ENCODE results near the gene CERS6.

CERS6 gene

DNA sequence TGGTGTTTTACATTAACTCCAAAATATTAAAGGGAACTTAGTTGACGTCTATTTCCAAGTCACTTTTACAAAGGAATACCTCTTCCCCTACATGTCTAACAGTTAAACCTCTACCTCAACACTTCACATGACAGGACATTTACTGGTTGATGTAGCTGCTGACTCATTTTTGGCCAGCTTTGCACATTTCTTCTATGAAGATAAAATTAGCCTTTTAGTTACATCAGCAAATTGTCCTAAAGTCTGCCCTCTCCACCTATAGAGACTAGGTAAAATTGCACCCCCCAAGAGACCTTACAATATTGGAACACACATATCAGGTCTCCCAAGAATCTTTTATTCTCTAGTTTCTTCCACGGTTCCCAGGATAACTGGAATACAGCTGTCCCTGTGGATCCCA, 10.1 kb upstream of the CERS6 start:
- DNase-seq: no peak

DNA sequence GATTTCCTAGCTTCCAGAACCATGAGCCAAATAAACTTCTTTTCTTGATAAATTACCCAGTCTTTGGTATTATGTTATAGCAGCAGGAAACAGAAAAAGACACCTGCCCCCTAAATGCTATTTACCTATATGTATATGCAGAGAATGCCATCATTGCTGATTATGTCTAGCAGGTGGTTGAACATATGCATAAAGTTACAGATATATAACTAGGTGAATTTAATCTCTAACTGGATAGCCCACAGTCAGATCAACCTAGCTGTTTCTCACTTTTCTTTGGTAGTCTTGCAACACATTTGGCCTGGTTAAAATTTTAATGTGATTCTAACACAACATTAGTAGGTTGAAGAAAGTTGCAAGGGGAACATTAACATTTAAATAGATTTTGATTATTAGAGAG, 7.1 kb upstream of the CERS6 start:
- no peak for DNase-seq

DNA sequence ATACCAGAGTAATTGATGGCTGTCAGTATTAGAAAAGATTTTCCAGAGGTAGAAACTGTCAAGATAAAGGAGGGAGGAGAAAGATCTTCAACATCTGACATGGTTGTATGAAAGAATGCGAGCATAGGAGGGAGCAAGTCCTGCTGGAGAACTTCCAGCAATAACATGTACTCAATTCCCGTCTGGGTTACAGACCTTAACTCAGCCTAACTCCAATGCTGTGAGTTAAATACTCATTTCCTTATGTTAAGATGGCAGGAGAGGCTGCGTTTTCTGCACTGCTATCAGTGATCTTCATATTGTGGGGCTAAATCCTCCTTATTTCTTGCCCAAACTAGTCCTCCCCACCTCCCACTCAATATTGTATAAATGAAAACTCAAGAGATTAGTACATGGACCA, 6.7 kb upstream of the CERS6 start:
- no peak for DNase-seq

DNA sequence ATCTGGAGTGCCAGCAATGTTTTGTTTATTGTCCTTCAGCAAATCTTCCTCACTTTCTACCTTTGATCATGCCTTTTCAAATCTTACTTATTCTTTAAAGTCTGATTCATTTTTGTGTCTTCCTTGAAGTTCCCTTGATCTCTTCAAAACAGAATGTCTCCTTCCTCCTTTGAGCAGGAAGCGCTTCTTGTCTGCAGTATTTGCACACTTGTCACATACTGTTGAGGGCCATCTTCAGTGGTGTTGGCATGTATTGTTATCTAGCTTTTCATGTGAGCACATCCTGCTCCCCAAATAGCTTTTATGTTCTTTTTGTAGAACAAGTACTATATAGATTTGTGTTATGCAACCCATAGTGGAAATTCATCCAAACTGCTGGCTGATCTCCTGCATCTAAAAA, 5.9 kb upstream of the CERS6 start:
- DNase-seq: no peak

DNA sequence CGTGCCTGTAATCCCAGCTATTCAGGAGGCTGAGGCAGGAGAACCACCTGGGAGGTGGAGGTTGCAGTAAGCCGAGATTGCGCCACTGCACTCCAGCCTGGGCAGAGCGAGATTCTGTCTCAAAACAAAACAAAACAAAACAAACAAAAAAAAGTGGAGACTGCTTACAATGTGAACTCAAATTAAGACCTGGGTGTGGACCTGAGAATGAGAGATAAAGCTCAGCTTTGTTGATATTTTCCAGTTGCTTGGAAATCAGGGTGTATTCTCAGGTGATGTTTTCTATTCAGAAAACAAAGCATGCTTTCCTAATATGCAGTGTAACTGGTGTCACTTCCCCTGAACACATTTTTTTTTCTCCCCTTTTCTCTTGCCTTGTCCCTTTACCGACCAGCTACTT, 5.3 kb upstream of the CERS6 start:
- no peak for DNase-seq

DNA sequence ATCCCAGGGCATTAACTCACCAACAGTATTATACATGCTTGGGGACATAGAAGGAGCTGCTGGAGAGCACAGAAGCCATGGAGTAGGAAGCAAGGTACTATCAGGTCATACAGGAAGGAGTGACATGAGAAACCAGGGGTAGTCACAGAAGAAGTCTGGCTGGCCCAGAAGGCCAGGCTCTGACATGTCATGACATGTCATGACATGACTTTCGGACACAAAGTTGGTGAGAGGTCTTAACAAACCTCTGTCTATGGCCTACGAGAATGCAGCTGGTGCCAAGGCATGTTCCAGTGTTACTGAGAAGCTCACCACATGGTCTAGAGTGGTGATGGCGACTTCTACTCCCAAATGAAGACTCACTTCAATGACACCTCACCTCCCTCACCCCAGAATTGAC, 3.3 kb upstream of the CERS6 start:
- no peak for DNase-seq

DNA sequence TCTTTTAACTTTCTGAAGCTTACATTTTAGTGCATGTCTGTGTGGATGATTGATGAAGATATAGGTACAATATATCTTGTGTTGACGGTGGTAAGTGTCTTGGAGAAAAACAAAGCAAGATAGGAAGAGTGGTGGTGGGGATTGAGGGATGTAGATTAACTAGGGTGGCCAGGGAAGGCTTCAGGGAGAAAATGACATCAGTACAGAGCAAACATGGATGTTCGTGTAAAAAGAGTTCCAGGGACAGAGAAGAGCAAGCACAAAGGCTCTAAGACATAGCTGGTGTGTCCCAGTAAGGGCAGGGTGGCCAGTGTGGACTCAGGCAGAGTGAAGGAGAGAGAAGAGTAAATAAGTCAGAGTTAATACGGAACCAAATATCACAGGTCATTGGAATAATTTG, 2.7 kb upstream of the CERS6 start:
- DNase-seq: no peak

DNA sequence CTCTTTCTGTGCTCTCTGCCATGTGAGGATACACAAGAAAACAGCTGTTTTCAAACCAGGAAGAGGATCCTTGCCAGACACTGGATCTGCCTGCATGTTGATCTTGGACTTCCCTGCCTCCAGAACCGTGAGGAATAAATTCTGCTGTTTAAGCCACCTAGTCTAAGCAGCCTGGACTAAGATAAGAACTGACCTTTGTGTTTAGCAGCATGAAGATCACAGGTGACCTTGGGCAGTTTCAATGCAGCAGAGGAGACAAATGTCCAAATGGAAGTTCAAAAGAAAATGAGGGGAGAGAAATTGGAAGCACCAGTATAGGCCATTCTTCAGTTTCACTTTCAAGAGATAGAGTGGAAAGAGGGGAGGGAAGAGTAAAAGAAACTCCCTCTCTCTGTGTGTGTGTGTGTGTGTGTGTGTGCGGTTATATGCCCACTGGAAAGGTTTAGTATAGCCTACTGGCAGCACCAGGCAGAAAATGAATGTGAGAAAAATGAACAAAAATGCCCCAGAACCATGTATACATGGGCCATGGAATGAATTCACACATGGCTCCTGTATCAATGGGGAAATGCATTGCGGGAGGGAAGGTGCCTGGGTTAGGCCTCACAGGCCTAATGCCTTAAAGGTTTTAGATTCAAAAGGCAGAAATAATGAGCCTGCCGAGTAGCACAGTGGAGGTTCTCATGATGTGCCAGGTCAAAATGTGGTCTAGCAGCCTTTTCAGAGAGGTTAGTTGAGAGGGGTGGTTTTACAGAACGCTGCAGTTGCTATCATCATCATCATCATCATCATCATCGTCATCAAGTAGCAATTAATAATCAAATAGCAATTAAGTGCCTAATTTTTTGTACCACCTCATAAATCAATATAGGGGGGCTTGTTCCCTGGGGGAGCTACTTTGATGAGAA, 1.1 kb upstream of the CERS6 start:
- DNase-seq: no peak

DNA sequence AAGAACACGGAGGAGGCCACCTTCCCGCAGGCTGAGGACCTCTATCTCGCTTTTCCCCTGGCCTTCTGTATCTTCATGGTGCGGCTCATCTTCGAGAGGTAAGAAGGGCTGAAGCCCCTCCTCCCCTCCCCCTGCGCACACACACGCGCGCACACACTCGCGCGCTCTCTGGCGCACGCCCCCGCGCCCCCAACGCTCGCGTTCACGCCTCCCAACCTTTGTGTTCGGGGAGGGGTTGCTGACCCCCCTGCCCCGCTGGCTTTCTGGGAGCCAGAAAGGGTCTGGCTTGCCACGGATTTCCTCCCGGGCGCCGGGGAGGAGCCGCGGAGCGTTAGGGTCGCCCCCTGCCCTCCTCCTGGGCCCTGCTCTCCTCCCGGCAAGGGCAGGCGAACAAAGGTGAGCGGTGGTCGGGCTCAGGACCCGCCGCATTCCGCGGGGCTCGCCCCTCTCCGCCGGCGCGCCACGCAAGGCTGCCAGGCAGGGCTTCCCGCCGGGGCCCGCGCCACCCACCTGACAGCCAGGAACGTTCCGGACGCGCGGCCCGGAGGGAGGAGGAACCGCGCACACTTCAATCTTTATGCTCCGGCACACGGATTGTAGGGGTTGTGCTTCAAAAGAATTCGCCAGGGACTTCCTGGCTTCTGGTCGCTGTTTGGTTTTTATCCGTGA, 583 bp downstream of the CERS6 start:
- DNase-seq: peak; percentile 21 to 26

DNA sequence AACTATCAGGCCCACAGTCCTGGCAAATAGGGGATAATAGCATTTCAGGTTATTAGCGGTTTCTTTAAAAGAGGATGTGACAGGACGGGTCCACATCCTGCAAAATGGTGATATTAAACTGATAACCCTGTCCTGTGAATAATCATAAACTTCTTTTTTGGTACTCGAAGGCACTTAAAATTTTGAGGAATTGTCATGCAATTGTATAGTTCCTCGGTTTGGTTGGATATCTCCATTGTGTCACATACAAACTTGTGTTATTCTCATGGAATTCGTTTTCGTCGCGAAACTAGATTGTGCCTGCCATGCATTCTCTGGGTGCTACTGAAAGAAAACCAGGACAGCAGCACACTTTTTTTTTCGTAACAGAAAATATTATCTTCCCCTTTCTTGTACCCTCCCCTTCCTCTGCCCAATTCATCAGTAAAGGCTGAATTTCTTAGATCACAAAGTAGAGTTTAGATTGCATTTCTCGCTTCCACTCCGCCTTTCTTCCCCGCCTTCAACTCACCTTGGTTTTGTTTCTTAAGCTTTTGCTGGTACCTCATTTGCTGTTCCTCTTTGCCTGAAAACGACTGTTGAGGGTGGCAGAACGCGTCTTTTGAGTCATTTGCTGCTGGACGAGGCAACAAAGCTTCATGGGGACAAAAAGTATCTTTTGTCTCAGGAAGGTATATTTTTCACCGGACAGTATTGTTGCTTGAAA, 1.3 kb downstream of the CERS6 start:
- DNase-seq: peak; percentile 57

DNA sequence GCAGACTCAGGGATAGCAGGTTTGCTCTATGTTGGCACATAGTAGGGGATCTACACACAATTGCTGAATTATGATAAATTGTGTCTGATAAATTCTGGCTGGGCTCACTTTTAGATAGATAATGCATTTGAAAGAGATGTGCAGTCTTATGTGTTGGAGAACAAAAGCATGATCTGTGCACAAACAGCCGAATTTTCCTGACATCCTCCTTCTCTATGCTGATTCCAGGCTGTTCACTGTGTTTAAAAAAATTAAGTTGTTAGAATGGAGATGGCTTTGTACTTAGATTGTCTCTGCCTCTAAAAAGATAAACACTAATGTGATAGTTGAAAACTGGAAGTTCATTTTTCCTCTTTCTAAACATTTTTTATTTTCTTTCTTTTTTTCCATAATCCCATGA, 2.1 kb downstream of the CERS6 start:
- no peak for DNase-seq

DNA sequence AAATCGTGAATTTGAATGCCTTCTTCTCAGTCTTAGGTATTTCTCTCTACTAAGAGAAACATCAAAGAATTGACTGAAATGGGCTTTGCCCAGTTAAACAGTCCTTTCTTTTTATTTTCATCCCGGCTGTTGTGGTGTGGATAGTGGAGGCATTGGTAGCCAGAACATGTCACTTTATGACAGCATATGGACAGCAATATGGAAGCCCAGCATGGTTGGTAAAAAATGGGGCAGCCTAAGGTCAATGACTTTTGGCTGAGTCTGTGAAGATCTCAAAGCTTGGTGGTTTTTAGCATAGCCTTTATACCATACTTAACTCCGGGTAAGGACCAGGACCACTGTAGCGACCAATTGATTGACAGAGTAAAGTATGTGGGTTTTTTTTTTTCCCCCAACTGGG, 3.2 kb downstream of the CERS6 start:
- DNase-seq: no peak

DNA sequence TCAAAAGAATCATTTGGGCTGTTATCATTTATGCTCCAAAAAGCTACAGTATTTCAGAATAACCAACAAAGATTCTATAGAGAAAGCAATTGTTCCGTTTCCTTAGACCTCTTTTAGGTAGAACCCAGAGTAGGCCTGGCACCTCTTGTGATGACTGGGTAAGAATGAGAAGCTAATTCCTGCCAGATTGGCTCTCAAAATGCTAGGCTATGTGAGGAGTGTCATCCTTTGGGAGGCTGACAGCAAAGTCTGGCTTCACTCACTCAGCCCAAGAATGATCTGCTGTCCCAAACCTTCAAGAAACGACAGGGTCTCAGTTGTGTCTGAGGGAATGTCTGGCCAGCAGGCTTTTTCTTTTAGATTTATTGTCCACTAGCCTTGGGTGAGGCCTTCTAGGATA, 4.5 kb downstream of the CERS6 start:
- no peak for DNase-seq

DNA sequence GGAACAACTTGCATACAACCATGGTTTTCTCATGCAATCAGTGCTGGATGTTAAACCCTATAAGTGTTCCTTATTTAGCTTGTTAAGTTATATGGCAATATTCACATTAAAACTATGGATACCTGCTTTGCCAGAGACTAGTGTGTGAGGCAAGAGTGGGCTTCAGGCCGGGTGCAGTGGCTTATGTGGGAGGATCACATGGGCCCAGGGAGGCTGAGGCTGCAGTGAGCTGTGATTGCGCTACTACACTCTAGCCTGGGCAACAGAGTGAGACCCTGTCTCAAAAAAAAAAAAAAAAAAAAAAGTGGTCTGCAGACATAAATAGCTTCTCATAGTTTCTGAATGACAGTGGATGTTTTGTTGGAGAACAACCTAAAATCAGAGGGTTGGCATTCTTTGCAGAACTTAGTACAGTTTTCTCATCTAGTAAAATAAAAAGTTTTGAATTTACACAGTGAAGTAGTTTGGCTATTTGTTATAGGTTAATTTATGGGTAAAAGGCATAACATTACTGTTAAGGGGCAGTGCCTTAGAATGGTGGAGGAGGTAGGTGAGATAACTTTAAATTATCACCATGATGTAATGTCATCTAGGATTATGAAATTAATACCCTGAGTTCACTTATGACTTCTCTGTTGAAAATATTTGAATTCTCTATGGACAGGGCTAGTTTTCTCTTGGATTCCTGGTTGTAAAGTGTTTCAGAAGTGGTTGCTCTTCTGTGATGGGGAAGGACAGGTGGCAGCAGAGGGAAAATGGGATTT, 5.3 kb downstream of the CERS6 start:
- DNase-seq: peak; percentile 10 to 19

DNA sequence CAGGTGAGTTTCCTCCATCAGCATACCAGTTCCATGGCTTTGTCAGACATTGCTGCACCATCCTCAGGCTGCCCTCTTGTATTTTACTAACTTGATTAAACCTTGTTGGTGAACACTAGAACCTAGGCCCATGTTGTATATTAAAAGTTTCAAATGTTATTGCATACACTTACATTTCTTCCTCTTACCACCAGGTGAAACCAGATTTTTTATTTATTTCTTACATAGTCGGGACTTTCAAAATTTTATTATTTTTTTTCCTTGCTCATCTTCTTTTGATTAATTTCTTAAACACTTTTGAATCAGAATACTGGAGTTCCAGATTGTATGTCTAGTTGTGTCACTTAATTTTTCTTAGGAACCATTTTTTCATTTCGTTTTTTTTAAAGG, 5.9 kb downstream of the CERS6 start:
- no peak for DNase-seq

DNA sequence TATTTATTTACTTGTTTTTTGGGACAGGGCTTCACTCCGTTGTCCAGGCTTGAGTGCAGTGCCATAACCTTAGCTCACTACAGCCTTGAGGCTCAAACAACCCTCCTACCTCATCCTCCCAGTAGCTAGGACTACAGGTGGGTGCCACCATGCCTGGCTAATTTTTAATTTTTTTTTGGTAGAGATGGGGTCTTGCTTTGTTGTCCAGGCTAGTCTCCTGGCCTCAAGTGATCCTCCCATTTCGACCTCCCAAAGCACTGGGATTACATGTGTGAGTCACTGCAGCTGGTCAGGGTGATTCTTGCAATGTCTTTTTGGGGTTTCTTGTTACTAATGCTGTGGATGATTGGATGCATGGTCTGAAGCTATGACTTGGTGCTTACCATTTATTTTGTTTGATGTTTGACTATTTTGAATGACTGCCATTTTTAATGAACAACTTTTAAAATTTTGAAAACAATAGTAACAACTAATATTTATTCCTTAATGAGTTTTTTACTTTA, 6.5 kb downstream of the CERS6 start:
- DNase-seq: no peak

DNA sequence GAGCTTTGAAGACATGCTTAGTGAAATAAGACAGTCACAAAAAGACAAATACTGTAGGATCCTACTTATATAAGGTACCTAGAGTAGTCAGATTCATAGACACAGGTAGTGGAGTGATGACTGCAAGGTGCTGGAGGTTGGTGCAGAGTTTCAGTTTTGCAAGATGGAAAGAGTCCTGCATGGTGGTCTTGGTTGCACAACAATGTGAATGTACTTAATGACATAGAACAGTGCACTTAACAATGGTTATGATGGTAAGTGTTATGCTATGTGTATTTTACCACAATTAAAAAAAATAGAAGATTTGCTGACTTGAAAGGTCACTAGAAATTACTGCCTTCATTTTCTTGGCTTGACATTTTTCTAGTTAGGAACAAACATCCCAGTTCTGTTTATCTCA, 9.5 kb downstream of the CERS6 start:
- DNase-seq: no peak

DNA sequence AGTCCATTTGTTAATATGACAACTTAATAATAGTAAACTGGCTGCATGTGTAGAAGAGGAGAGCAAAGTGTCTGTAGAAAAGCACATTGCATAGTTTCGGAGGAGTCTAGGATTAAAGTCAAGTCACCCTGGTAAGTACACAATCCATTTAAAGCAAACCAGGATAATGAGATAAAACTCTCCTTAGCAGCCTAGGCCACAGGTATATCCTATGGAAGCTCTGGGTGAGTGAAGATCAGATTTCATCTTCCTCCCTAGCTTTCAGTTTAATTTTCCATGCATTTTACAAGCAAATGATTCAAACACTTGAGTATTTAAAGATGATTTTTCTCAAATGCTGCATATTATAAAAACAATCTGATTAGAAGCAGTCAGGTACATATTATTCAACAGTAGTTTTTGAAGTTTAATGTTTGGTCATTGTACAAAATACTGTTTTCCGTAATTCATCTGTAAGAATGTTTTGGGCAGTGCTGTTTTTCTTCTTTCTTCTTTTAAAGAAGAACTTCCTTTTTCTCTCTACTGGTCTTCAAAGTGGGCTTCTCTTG, 10.2 kb downstream of the CERS6 start:
- no peak for DNase-seq

DNA sequence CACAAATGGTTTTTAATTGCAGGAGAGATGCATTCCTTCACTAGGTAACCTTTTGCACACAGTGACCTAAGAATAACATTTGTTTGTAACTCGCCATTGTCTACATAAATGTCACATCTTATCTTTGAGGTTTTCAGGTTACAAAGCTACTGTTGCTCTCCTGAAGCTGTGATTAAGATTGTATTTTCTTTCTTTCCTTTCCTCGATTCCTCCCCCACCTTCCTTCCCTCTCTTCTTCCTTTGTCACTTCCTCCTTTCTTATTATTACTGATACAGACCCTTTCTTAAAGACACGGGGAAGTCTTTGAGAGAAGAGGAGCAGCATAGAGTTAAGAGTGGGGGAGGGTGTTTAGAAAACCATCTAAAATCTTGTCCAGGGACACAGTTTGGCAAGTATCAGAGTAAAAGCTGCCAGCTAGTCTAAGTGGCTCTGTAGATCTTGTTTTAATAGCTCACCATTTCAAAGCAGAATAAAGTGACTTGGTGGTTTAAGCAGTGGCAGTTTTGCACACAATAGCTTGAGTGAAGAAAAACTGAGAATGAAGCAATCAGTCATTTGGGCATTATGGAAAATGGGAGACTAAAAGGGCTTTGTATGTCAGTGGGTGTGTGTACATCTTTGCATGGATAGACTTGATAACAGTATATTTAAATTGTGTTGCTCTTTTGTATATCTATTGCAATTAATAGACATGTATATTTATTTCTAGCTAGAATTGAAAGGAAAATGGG, 10.9 kb downstream of the CERS6 start:
- DNase-seq: peak in 1 of 2 experiments; percentile 32

DNA sequence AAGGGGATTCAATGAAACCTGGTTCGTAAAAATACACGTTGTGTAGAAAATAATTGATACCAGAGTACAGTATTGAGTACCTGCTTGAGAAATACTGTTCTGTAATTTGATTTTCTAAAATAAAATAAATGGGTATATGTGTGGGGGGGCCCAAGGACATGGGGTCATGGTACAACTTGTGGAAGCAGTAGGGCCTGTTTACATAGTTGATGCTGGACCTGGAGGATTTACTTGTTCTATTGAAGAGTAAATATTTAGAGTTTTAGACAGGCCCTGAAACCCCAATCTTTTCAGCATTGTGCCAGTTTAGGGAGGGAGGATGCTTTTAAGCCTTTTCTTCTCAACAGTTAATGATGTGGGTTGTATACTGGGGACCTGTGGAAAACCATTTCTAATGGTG, 11.7 kb downstream of the CERS6 start:
- DNase-seq: no peak

DNA sequence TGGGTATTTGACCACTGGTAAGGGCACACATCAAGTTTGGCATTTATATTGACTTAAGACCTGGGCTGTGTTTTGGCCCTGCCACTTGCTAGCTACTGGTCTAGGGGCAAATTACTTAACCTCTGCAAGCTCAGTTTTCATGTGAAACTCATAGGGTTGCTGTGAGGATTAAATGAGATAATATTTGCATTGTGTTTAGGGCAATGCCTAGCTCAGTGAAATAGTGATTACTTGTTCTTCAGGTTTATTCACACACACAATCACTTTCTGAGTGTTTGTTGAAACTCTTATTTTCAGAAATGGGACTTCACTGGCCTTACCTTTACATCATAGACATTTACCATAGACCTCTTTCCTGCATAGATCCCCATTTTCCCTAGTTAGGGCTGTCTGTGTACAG, 12.3 kb downstream of the CERS6 start:
- DNase-seq: no peak
